Activated CD8-positive, alpha-beta memory T cell treated with anti-CD3 and anti-CD28 coated beads for 36 hours (primary cell): ENCODE data around the gene NXN. TPM values are rescaled to one million over a fixed set of nuclear protein-coding genes. Genes with fewer than 3 reads are reported as not detected.
"Not testable (repeated sequence)": the region's sequence is repeated elsewhere in the genome, so short reads cannot be mapped to it uniquely, and the experiment has no call there.

Source experiments
- CTCF ChIA-PET: fragments of 350-600 bp; sonication (Branson Sonifier 250); formaldehyde crosslinking; loops from one replicate; lab custom pipeline; 2021; ENCODE audit warnings: antibody characterized with exemption; lab: Charles Lee
- POLR2A ChIA-PET: fragments of 350-600 bp; sonication (Branson Sonifier 250); formaldehyde crosslinking; loops from one replicate; lab custom pipeline; 2021; ENCODE audit warnings: antibody characterized with exemption; lab: Charles Lee
- total RNA-seq, 2 experiments: library from RNA; stranded (reverse); gene quantifications; one replicate each; pipeline ENCODE4 v1.2.3, GENCODE V29; 2021

Gene NXN
- total RNA-seq, 2 experiments from 2014 or later, result 0.13 to 0.25 TPM

- ChIA-PET POLR2A (no interaction called here), CTCF (interaction anchor here (0.5 to 1.5 kb wide), 3 partner anchors 16 to 193 kb away, joined by 3 to 6 read pairs (median 4); no protein-coding TSS in a partner anchor)
Observed at GRCh38 chr17:988561-988960, 9.0 kb upstream of the NXN start.

GRCh38 chr17:987931-988330 is 8.4 kb upstream of the NXN start:
- POLR2A ChIA-PET, result interaction anchor here (0.6 kb wide), 1 partner anchor 171 kb away, joined by 6 read pairs; no protein-coding TSS in a partner anchor
- CTCF ChIA-PET, result interaction anchor here (0.5 to 1.5 kb wide), 3 partner anchors 16 to 192 kb away, joined by 3 to 6 read pairs (median 4); no protein-coding TSS in a partner anchor

GRCh38 chr17:986322-986929 is 6.8 kb upstream of the NXN start:
- POLR2A ChIA-PET, result no interaction called here
- CTCF ChIA-PET, result no interaction called here

- ChIA-PET POLR2A (no interaction called here), CTCF (no interaction called here)
Observed at GRCh38 chr17:983921-984320, 4.3 kb upstream of the NXN start.

GRCh38 chr17:981292-981658 is 1.7 kb upstream of the NXN start:
- CTCF ChIA-PET, result interaction anchor here (0.9 to 2.7 kb wide), 10 partner anchors 10 to 567 kb away, joined by 3 to 24 read pairs (median 6); partner anchors contain the start of genes GLOD4, MRM3 and TIMM22
- POLR2A ChIA-PET, result interaction anchor here (0.7 kb wide), 1 partner anchor 199 kb away, joined by 3 read pairs; the partner anchor contains the start of genes GLOD4 and MRM3

- POLR2A ChIA-PET, result interaction anchor here (0.7 to 0.9 kb wide), 2 partner anchors 16 to 199 kb away, joined by 3 to 4 read pairs; partner anchors contain the start of genes GLOD4, MRM3 and TIMM22
- CTCF ChIA-PET, result interaction anchor here (0.6 to 2.7 kb wide), 13 partner anchors 10 to 566 kb away, joined by 3 to 24 read pairs (median 5); partner anchors contain the start of genes GLOD4, MRM3 and TIMM22
Observed at GRCh38 chr17:980406-981291, 1.1 kb upstream of the NXN start.

- POLR2A ChIA-PET, result interaction anchor here (1.0 kb wide), 1 partner anchor 197 kb away, joined by 4 read pairs; the partner anchor contains the start of genes GLOD4 and MRM3
- CTCF ChIA-PET, result interaction anchor here (1.3 to 2.7 kb wide), 4 partner anchors 17 to 102 kb away, joined by 3 to 8 read pairs (median 4); partner anchors contain the start of gene TIMM22
Observed at GRCh38 chr17:979212-979538, 401 bp downstream of the NXN start.

- POLR2A ChIA-PET, result no interaction called here
- CTCF ChIA-PET, result interaction anchor here (1.3 to 2.1 kb wide), 2 partner anchors 18 to 22 kb away, joined by 4 read pairs; partner anchors contain the start of gene TIMM22
Observed at GRCh38 chr17:978103-979093, 1.2 kb downstream of the NXN start.

GRCh38 chr17:977166-977565 is 2.4 kb downstream of the NXN start:
- ChIA-PET CTCF (interaction anchor here (0.5 to 1.1 kb wide), 2 partner anchors 179 to 833 kb away, joined by 3 read pairs; no protein-coding TSS in a partner anchor), POLR2A (no interaction called here)

- CTCF ChIA-PET, result interaction anchor here (0.9 to 1.1 kb wide), 2 partner anchors 88 to 832 kb away, joined by 3 read pairs; no protein-coding TSS in a partner anchor
Observed at GRCh38 chr17:976312-976711, 3.3 kb downstream of the NXN start.

GRCh38 chr17:975371-975915 is 4.1 kb downstream of the NXN start:
- POLR2A ChIA-PET, result no interaction called here

More at GRCh38 chr17:976312-976711, 3.3 kb downstream of the NXN start:
- POLR2A ChIA-PET, result no interaction called here

GRCh38 chr17:974778-975177 is 4.8 kb downstream of the NXN start:
- POLR2A ChIA-PET, result not testable (repeated sequence)
- CTCF ChIA-PET, result interaction anchor here (0.6 kb wide), 1 partner anchor 408 kb away, joined by 3 read pairs; no protein-coding TSS in a partner anchor

More at GRCh38 chr17:975371-975915, 4.1 kb downstream of the NXN start:
- CTCF ChIA-PET, result interaction anchor here (0.9 kb wide), 1 partner anchor 87 kb away, joined by 3 read pairs; no protein-coding TSS in a partner anchor

GRCh38 chr17:973053-973452 is 6.5 kb downstream of the NXN start:
- ChIA-PET POLR2A (no interaction called here), CTCF (interaction anchor here (0.9 kb wide), 1 partner anchor 16 kb away, joined by 6 read pairs; no protein-coding TSS in a partner anchor)

- POLR2A ChIA-PET, result not testable (repeated sequence)
- CTCF ChIA-PET, result interaction anchor here (0.9 kb wide), 1 partner anchor 17 kb away, joined by 6 read pairs; no protein-coding TSS in a partner anchor
Observed at GRCh38 chr17:971861-972260, 7.7 kb downstream of the NXN start.

- ChIA-PET POLR2A (no interaction called here), CTCF (interaction anchor here (1.1 kb wide), 1 partner anchor 11 kb away, joined by 5 read pairs; no protein-coding TSS in a partner anchor)
Observed at GRCh38 chr17:970364-970763, 9.2 kb downstream of the NXN start.

- ChIA-PET CTCF (no interaction called here), POLR2A (no interaction called here)
Observed at GRCh38 chr17:969811-970355, 9.7 kb downstream of the NXN start.
